ENCODE data around the gene PRKN. TPM values are rescaled to one million over a fixed set of nuclear protein-coding genes. Genes with fewer than 3 reads are reported as not detected.

Gene PRKN
- total RNA-seq, 6 experiments from 2014 or later, result 0.32 TPM; not detected in 5

- no peaks in the 10 kb centered on the region; the same call in 1 of the 2 replicates for H3K27me3 Mint-ChIP-seq (ENCODE audit: insufficient read depth)
- 0 out of 2 replicates have a peak, but pooled peaks cover under 1% of the 10 kb centered on the region for H3K36me3 Mint-ChIP-seq (ENCODE audit: low read depth)
These were observed 527.5 kb downstream of the PRKN start for GRCh38 chr6:162200041-162200440.

DNA sequence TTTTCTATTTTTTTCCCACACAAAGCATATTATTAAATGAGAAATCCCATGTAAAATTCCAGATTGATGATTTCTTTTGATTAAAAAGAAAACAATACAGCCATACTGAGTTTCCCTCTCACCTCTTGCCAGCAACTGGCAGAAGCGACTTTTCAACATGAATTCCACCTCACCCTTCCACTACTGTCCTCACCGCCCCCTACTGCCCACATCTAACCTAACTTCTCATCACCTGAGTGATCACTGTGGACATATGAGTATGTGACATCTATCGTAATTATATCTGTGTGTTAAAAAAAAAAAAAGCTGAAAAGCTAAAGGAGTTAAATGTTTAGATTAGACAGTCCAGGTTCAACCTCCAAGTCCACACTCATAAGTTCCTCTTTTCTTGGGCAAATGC, 528.6 kb downstream of the PRKN start:
- Mint-ChIP-seq H3K27ac (no peak overlapping the region), H3K27me3 (ENCODE audit: insufficient read depth) (no peaks in the 10 kb centered on the region; the same call in 1 of the 2 replicates), H3K4me1 (ENCODE audit: low read depth) (no peaks in the 10 kb centered on the region), H3K36me3 (ENCODE audit: low read depth) (no peaks in the 10 kb centered on the region), H3K4me3 (no peak overlapping the region), H3K9me3 (peaks cover 52% of the 10 kb centered on the region)
- DNase-seq, result no peak
- TF ChIP-seq, protein P1, sequence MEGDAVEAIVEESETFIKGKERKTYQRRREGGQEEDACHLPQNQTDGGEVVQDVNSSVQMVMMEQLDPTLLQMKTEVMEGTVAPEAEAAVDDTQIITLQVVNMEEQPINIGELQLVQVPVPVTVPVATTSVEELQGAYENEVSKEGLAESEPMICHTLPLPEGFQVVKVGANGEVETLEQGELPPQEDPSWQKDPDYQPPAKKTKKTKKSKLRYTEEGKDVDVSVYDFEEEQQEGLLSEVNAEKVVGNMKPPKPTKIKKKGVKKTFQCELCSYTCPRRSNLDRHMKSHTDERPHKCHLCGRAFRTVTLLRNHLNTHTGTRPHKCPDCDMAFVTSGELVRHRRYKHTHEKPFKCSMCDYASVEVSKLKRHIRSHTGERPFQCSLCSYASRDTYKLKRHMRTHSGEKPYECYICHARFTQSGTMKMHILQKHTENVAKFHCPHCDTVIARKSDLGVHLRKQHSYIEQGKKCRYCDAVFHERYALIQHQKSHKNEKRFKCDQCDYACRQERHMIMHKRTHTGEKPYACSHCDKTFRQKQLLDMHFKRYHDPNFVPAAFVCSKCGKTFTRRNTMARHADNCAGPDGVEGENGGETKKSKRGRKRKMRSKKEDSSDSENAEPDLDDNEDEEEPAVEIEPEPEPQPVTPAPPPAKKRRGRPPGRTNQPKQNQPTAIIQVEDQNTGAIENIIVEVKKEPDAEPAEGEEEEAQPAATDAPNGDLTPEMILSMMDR (IDR thresholded peaks at IDR 0.05), result no peak

More at GRCh38 chr6:162200041-162200440, 527.5 kb downstream of the PRKN start:
- Mint-ChIP-seq H3K4me1 (ENCODE audit: low read depth) (no peaks in the 10 kb centered on the region), H3K9me3 (peaks cover 59% of the 10 kb centered on the region), H3K27ac (no peak overlapping the region), H3K4me3 (no peak overlapping the region)
- TF ChIP-seq, protein P1 (IDR thresholded peaks at IDR 0.05), result no peak
- DNase-seq, result no peak

DNA sequence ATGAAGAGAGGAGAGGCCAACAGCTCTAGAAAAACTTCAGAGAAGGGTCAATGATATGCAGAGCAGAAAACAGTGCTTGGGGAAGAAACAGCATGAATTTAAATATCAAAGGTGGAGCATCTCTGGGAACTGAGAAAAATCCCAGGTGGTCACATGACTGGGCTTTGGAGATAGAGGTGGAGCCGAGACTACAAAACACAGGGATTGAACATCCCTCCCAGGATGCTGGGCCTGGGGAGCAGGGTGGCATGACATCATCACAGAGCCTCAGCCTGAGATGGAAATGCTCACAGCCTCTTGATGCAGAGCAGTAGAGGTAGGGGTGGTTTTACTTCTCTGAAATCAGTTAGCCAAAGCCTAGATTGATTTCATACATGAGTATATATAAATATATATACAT, 529.5 kb downstream of the PRKN start:
- Mint-ChIP-seq H3K9me3 (peaks cover 52% of the 10 kb centered on the region), H3K4me3 (no peak overlapping the region), H3K27ac (no peak overlapping the region), H3K4me1 (ENCODE audit: low read depth) (no peaks in the 10 kb centered on the region), H3K36me3 (ENCODE audit: low read depth) (no peaks in the 10 kb centered on the region), H3K27me3 (ENCODE audit: insufficient read depth) (no peaks in the 10 kb centered on the region; the same call in 1 of the 2 replicates)
- TF ChIP-seq, protein P1 (IDR thresholded peaks at IDR 0.05), result no peak
- DNase-seq, result no peak

DNA sequence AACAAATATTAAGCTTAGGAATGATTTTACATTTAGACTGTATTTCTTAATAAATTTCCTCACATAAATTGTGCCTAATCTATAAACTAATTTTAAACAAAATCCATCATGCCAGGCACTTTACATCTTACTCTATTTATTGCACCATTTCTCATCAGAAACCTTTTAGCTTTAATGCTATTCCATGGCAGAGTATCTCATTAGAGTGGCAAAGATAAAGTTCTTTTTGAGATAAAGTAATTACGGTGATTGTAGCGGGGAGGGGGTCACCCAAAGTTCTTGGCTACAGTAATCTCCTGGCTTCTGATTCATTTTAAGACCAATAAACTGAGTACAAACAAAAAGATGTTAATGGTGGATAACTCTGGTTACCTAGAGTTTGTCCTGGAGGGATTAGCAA, 532.1 kb downstream of the PRKN start:
- TF ChIP-seq, protein P1 (IDR thresholded peaks at IDR 0.05), result no peak
- Mint-ChIP-seq H3K27me3 (ENCODE audit: insufficient read depth) (no peaks in the 10 kb centered on the region; the same call in 1 of the 2 replicates), H3K4me1 (ENCODE audit: low read depth) (no peaks in the 10 kb centered on the region), H3K27ac (no peak overlapping the region), H3K36me3 (ENCODE audit: low read depth) (no peaks in the 10 kb centered on the region), H3K4me3 (no peak overlapping the region), H3K9me3 (peaks cover 49% of the 10 kb centered on the region)
- no peak for DNase-seq

GRCh38 chr6:162190981-162191380, 536.6 kb downstream of the PRKN start:
- H3K36me3 Mint-ChIP-seq (ENCODE audit: low read depth), result 0 out of 2 replicates have a peak, but pooled peaks cover 4% of the 10 kb centered on the region
- DNase-seq, result no peak
- H3K4me3 Mint-ChIP-seq, result no peak overlapping the region
- peaks cover 44% of the 10 kb centered on the region for H3K9me3 Mint-ChIP-seq
- H3K27ac Mint-ChIP-seq, result no peak overlapping the region
- H3K4me1 Mint-ChIP-seq (ENCODE audit: low read depth), result no peaks in the 10 kb centered on the region
- TF ChIP-seq, protein P1 (IDR thresholded peaks at IDR 0.05), result no peak
- H3K27me3 Mint-ChIP-seq (ENCODE audit: insufficient read depth), result no peaks in the 10 kb centered on the region
